NOMO-1 (cell line): ENCODE measurements around the gene ITPKB.

Experiments used
- DNase-seq, 2 experiments: peaks; one replicate each; lab custom pipeline; 2025; ENCODE audit not compliant: unreplicated experiment in 2 of 2; lab: John Stamatoyannopoulos, UW

Gene ITPKB

GRCh38 chr1:226688056-226688748, 50.9 kb downstream of the ITPKB start:
- no peak for DNase-seq

DNA sequence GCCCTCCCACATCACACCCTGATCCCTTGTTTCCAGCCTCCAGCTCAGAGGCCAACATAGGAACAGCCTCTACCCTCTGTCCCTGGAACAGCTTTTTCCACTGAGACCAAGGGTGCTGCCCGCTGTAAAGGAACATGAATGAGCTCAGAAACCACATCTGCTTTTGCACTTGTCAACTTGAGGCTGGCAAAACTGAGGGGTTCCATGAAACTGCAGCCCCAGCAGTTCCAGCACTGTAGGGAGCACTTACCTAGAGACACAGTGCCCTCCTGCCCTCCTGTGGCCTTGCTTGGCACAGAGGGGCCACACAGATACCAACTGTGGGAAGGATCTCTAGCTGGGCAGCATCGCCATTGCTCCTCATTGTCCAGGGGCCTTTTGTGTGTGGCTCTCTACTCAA, 51.7 kb downstream of the ITPKB start:
- no peak for DNase-seq

DNA sequence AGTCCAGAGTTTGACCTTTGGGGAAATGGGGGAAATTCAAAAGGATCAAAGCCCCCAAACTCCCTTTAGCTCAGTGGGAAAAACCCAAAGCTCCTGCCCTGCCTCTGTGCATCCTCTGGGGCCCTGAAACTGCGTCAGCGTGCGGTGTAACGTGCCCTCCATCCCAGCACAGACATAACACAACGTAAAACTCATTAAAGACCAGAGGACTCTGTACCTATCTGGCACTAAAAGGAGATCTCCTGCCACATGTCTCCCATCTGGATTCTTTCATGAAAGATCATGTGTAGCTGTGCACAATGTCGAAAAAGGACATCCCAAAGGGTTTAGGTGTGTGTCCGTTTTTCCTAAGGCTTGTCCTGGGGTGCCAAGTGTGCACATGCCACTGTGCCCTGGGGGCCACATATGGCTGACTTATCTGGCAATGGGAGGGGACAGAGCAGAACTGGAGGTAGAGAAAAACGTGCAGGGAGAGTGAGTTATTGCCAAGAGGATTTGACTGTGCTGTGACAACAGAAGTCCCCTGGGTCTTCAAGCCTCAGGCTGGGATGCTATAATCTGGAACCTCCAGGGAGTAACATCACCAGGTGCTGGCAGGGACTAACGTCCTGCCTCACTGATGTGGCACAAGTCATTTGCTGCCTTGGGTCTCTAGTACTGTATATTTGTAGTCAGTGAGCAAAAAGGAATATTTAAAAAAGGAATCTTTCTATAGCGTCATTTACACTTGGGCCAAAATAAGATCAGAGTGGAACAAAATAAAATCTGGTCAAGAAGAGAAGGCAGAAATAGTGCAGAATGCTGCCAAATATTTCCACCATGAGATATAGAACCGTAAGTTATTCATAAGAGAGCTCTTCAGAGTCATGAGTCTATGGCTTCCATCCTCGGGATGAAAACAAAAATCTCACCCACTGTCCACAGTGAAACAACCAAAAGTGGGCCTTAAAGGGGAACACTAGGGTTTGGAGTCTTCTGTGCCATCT, 52.3 kb downstream of the ITPKB start:
- DNase-seq, result no peak

- DNase-seq, result no peak
Observed at GRCh38 chr1:226685196-226685820, 53.8 kb downstream of the ITPKB start.

DNA sequence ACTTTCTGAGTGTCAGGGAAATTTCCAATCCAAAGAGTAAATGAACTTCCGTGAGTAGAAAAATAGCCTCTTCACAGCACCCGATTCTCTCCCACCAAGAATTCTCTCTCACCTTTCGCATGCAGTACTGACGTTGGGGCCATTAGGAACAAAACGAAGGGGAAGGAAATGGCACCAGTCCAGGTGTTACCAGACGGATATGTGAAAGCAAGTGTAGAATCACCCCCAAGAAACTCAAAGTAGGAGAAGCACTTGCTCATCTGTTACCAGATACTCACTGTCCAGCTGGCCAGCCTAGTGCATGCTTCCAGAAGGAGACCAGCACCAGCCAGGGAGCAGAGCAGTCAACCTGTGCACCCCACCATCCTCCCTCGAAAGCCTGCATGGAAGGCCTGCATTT, 55.1 kb downstream of the ITPKB start:
- no peak for DNase-seq

GRCh38 chr1:226682871-226683814, 55.9 kb downstream of the ITPKB start:
- no peak for DNase-seq

- no peak for DNase-seq
Observed at GRCh38 chr1:226681652-226682493, 57.2 kb downstream of the ITPKB start.

DNA sequence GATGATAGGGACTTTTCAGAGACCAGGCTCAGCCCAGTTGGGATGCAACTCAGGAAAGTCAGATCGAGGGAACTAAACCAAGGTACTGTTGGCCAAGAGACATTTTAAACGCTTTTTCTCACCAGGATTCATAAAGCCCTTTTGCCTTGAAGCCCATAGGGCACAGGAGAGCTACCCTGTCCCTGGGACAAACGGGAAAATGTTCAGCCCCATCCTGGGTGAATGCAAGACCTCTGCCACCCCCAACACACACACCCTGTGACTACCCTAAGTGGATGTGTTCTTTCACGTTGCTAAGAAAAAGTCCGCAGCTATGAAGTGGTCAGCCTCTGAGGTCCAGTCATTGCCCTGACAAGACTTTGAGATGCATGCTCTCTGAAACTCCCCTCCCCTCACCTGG, 58.4 kb downstream of the ITPKB start:
- no peak for DNase-seq

- DNase-seq, result peak; percentile 45 to 59
Observed at GRCh38 chr1:226679853-226680516, 59.1 kb downstream of the ITPKB start.

DNA sequence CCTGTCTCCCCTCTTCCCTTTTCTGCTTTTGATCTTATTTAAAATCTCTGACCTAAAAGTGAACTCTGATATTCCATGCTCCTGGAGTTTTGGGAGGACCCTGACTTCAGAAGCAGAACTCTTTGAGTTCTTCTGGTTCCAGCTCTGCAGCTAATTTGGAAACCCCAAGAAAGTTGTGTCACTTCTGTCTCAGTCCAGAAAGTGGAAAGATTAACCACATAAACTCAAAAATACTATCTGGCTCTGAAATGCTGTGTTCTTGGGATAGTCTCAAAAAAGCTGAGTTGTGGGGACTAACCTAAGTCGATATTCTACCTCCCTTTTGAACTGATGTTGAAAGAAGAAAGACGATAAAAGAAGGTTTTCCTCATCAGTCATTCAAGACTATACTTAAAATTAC, 59.8 kb downstream of the ITPKB start:
- DNase-seq, result peak in 1 of 2 experiments; percentile 4

- DNase-seq, result no peak
Observed at GRCh38 chr1:226678701-226679100, 60.4 kb downstream of the ITPKB start.

GRCh38 chr1:226678251-226678650, 60.8 kb downstream of the ITPKB start:
- no peak for DNase-seq

GRCh38 chr1:226677027-226678020, 61.8 kb downstream of the ITPKB start:
- peak; percentile 40 to 58 for DNase-seq

DNA sequence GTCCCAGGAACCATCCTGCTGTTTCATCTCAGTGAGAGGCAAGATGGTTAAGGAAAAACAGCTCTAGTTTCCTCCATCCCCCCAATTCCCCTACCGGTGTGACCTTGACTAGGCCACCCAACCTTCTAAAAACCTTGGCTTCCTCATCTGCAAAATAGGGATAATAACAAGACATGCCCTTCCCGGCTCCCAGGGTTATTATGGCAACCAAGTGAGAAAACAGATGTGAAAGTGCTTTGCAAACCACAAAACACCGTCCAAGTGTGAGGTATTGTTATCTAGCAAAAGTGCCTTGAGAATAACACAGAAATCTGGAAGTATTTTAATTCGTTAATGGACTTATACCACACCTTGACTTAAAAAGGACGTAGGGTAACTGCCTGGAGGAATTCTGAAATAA, 62.7 kb downstream of the ITPKB start:
- peak in 1 of 2 experiments; percentile 24 for DNase-seq

DNA sequence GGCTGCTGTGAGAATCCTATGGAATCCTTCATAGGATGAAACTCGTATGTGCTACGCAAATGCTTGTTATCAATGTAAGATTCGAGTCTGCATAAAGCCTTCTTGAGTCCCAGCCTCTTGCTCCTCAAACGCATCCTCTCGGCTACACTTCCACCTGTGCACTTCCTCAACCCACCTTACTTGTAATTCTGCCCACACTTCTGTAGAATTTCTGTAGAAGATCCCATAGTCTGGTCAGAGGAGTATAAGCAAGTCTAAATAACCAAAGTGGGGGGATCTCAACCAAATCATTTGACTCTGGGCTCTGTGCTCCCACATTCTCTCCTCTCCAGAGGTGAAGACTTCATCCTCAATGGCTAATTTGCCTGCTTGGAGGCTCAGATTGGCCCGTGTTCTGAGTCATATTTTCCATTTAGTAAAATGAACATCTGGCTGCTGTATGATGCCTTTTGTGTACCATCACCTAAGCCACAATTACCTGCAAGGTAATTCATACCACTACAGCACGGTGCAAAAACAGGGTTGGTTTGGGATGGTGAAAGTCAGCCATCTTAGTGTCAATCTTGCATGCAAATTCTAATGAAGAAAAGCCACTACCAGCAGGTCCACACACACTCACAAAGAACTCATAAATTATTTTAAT, 63.2 kb downstream of the ITPKB start:
- DNase-seq, result no peak

GRCh38 chr1:226674892-226675714, 64.0 kb downstream of the ITPKB start:
- DNase-seq, result peak; percentile 85 to 96
